GM23338 (cell line): ENCODE results near the gene TLE6. TPM values are rescaled to one million over a fixed set of nuclear protein-coding genes. Genes with fewer than 3 reads are reported as not detected.
A peak's percentile ranks its signal among the peaks of the same experiment; 100 is the strongest.

ENCODE experiments used
- ATAC-seq: fragments of 200-7000 bp; cut with Tn5 transposase; 3 replicates; pipeline ENCODE4 v1.9.1; 2020
- DNase-seq: peaks from one replicate; pipeline ENCODE4 v3.0.0-alpha.2; 2015; ENCODE audit warnings: low spot score
- H2AFZ ChIP-seq: fragments of 200-600 bp; sonication (generic); 2 replicates; pipeline ENCODE4 v1.8.0; 2016; ENCODE audit warnings: antibody characterized with exemption, mild to moderate bottlenecking, moderate library complexity
- H3F3A ChIP-seq: fragments of 200-600 bp; sonication (generic); replicated peaks from 2 replicates; pipeline ENCODE4 v1.8.0; 2017; ENCODE audit warnings: antibody characterized with exemption, mixed run types, low read depth
- H3K27ac ChIP-seq: fragments of 200-600 bp; sonication (generic); 2 replicates; pipeline ENCODE4 v1.6.1; 2016; ENCODE audit warnings: low read depth
- H3K27me3 ChIP-seq: fragments of 200-600 bp; sonication (generic); 2 replicates; pipeline ENCODE4 v1.8.0; 2016; ENCODE audit warnings: mild to moderate bottlenecking, mixed run types, moderate library complexity; ENCODE audit not compliant: insufficient read depth
- H3K36me3 ChIP-seq: fragments of 200-600 bp; sonication (generic); 2 replicates; pipeline ENCODE4 v1.8.0; 2016; ENCODE audit warnings: mild to moderate bottlenecking; ENCODE audit not compliant: insufficient read depth
- H3K4me1 ChIP-seq: fragments of 200-600 bp; sonication (generic); 2 replicates; pipeline ENCODE4 v1.8.0; 2016; ENCODE audit warnings: mild to moderate bottlenecking, moderate library complexity; ENCODE audit not compliant: insufficient read depth
- H3K4me2 ChIP-seq: fragments of 200-600 bp; sonication (generic); 2 replicates; pipeline ENCODE4 v1.7.1; 2017; ENCODE audit warnings: mixed run types
- H3K4me3 ChIP-seq: fragments of 200-600 bp; sonication (generic); 2 replicates; pipeline ENCODE4 v1.6.1; 2016; ENCODE audit warnings: mixed run types
- H3K79me2 ChIP-seq: fragments of 200-600 bp; sonication (generic); replicated peaks from 2 replicates; pipeline ENCODE4 v1.8.0; 2017; ENCODE audit warnings: mild to moderate bottlenecking; ENCODE audit not compliant: insufficient read depth
- H3K9me2 ChIP-seq: fragments of 200-600 bp; sonication (generic); 2 replicates; pipeline ENCODE4 v1.8.0; 2017; ENCODE audit not compliant: insufficient read depth
- H4K20me1 ChIP-seq: fragments of 200-600 bp; sonication (generic); replicated peaks from 2 replicates; pipeline ENCODE4 v1.8.0; 2017; ENCODE audit warnings: mild to moderate bottlenecking; ENCODE audit not compliant: insufficient read depth
- H3K27ac Mint-ChIP-seq: 2 replicates; pipeline ENCODE4 v1.8.0; 2020; ENCODE audit warnings: inconsistent platforms, mild to moderate bottlenecking, moderate library complexity, mixed read lengths
- H3K27me3 Mint-ChIP-seq: 3 replicates; pipeline ENCODE4 v1.8.0; 2022; ENCODE audit warnings: low read depth, mild to moderate bottlenecking, moderate library complexity, mixed read lengths, inconsistent platforms; ENCODE audit not compliant: insufficient read depth, poor library complexity
- H3K36me3 Mint-ChIP-seq: 3 replicates; pipeline ENCODE4 v1.8.0; 2021; ENCODE audit warnings: low read depth, mild to moderate bottlenecking, inconsistent platforms, moderate library complexity, mixed read lengths
- H3K4me1 Mint-ChIP-seq: 3 replicates; pipeline ENCODE4 v1.8.0; 2020; ENCODE audit warnings: mild to moderate bottlenecking, inconsistent platforms, mixed read lengths
- H3K4me3 Mint-ChIP-seq: 3 replicates; pipeline ENCODE4 v1.8.0; 2021; ENCODE audit warnings: moderate library complexity, mild to moderate bottlenecking, inconsistent platforms, mixed read lengths
- H3K9me3 Mint-ChIP-seq: 3 replicates; pipeline ENCODE4 v1.8.0; 2020; ENCODE audit warnings: moderate library complexity, mild to moderate bottlenecking, inconsistent platforms, mixed read lengths
- CREB1 ChIP-seq: fragments of 250-450 bp; sonication (Bioruptor Pico); IDR thresholded peaks from 2 replicates; pipeline ENCODE4 v1.5.0; 2020; ENCODE audit warnings: low read depth, mild to moderate bottlenecking, moderate library complexity
- CTCF ChIP-seq, 2 experiments: fragments of 200-600 bp in 1 of 2; sonication (generic) in 1 of 2; conservative IDR thresholded peaks; 2 replicates each; pipeline versions ENCODE4 v1.5.1 to v1.6.1; 2016 to 2017; ENCODE audit warnings: antibody characterized with exemption in 2 of 2, low read depth in 2 of 2, mild to moderate bottlenecking in 2 of 2, moderate library complexity in 1 of 2
- ETS1 ChIP-seq: IDR thresholded peaks from 2 replicates; pipeline ENCODE4 v1.6.1; 2016; ENCODE audit warnings: antibody characterized with exemption
- EZH2 ChIP-seq: fragments of 200-600 bp; sonication (generic); IDR thresholded peaks from one replicate; pipeline ENCODE4 v1.8.0; 2017; ENCODE audit warnings: antibody characterized with exemption, mild to moderate bottlenecking, low read depth; ENCODE audit not compliant: unreplicated experiment
- EZH2phosphoT487 ChIP-seq: fragments of 200-600 bp; sonication (generic); IDR thresholded peaks from one replicate; pipeline ENCODE4 v1.8.1; 2018; ENCODE audit warnings: antibody characterized with exemption; ENCODE audit not compliant: unreplicated experiment
- JUNB ChIP-seq: IDR thresholded peaks from one replicate; pipeline ENCODE4 v1.6.1; 2016; ENCODE audit warnings: antibody characterized with exemption; ENCODE audit not compliant: unreplicated experiment
- NANOG ChIP-seq: IDR thresholded peaks from 2 replicates; pipeline ENCODE4 v1.6.1; 2016; ENCODE audit warnings: antibody characterized with exemption, borderline replicate concordance
- POLR2AphosphoS5 ChIP-seq: IDR thresholded peaks from 2 replicates; pipeline ENCODE4 v1.6.1; 2016; ENCODE audit warnings: antibody characterized with exemption, low read depth
- REST ChIP-seq: IDR thresholded peaks from one replicate; pipeline ENCODE4 v1.6.1; 2018; ENCODE audit warnings: antibody characterized with exemption; ENCODE audit not compliant: unreplicated experiment
- STAT1 ChIP-seq: IDR thresholded peaks from one replicate; pipeline ENCODE4 v1.6.1; 2016; ENCODE audit warnings: antibody characterized with exemption; ENCODE audit not compliant: unreplicated experiment
- ZNF114 ChIP-seq: fragments of 250-450 bp; sonication (Bioruptor Pico); IDR thresholded peaks from 2 replicates; pipeline ENCODE4 v1.5.0; 2020; ENCODE audit warnings: mild to moderate bottlenecking, moderate library complexity
- ZNF331 ChIP-seq: fragments of 250-450 bp; sonication (Bioruptor Pico); IDR thresholded peaks from 2 replicates; pipeline ENCODE4 v1.5.0; 2020; ENCODE audit warnings: low read depth, mild to moderate bottlenecking, moderate library complexity
- ZNF462 ChIP-seq: fragments of 250-450 bp; sonication (Bioruptor Pico); IDR thresholded peaks from 2 replicates; pipeline ENCODE4 v1.5.0; 2020; ENCODE audit warnings: mild to moderate bottlenecking, moderate library complexity
- polyA plus RNA-seq: library from polyadenylated mRNA; unstranded; fragments of >200 nt; fragmentation: Nextera tagmentation; extraction: Ambion mirVana; gene quantifications from 2 replicates; pipeline ENCODE4 v1.2.1, GENCODE V29; 2016
- total RNA-seq: library from RNA; depleted of rRNA; stranded (reverse); fragments of >200 nt; shearing (Covaris generic); gene quantifications from 2 replicates; pipeline ENCODE4 v1.2.3, GENCODE V29; 2014

Gene TLE6
- total and polyA plus RNA-seq, 2 experiments from 2014 or later: 2.4 TPM

GRCh38 chr19:3025549-3025886, 48.2 kb downstream of the TLE6 start:
- DNase-seq (no peak), ATAC-seq (peak; percentile 24; the same call in 2 of the 3 replicates)
- H3K27ac ChIP-seq: no peak overlapping the region
- H3F3A ChIP-seq: no peaks in the 10 kb centered on the region
- H3K4me1 ChIP-seq: peaks cover 15% of the 10 kb centered on the region; the same call in 1 of the 2 replicates
- H3K4me1 Mint-ChIP-seq: peaks cover 19% of the 10 kb centered on the region
- peaks cover 49% of the 10 kb centered on the region for H3K27me3 Mint-ChIP-seq
- H3K4me3 Mint-ChIP-seq: peak overlapping the region; percentile 54; the same call in 2 of the 3 replicates
- peak overlapping the region; percentile 78 for H2AFZ ChIP-seq
- H3K27ac Mint-ChIP-seq: no peak overlapping the region
- no peaks in the 10 kb centered on the region for H3K9me2 ChIP-seq
- no peaks in the 10 kb centered on the region for H4K20me1 ChIP-seq
- H3K9me3 Mint-ChIP-seq: no peaks in the 10 kb centered on the region
- H3K4me3 ChIP-seq: peak overlapping the region; percentile 55; the same call in 1 of the 2 replicates
- no peaks in the 10 kb centered on the region for H3K36me3 ChIP-seq
- H3K27me3 ChIP-seq: peaks cover 62% of the 10 kb centered on the region
- 0 out of 3 replicates have a peak, but pooled peaks cover 2% of the 10 kb centered on the region for H3K36me3 Mint-ChIP-seq
- no peak for TF ChIP-seq EZH2phosphoT487
- no peak for TF ChIP-seq ZNF114
- TF ChIP-seq ZNF462 (CRISPR knock-in tag): no peak
- TF ChIP-seq JUNB: no peak
- TF ChIP-seq STAT1: no peak
- no peak for TF ChIP-seq POLR2AphosphoS5
- no peak for TF ChIP-seq CTCF (conservative IDR thresholded peaks at IDR 0.05; ENCODE audit: low read depth in 2 of 2)
- no peak for TF ChIP-seq ZNF331 (CRISPR knock-in tag)
- TF ChIP-seq ETS1: no peak
- no peak for TF ChIP-seq REST
- TF ChIP-seq CREB1 (CRISPR knock-in tag): no peak
- TF ChIP-seq NANOG: no peak
- TF ChIP-seq EZH2: no peak
- H3K4me2 ChIP-seq: peak overlapping the region; percentile 81
- no peaks in the 10 kb centered on the region for H3K79me2 ChIP-seq
